AG09309 (cell line): Measurements from ENCODE around the gene GHRH.

Experiments used
- DNase-seq: peaks from one replicate; pipeline ENCODE4 v3.0.0-alpha.2; 2010; ENCODE audit warnings: low read depth
- H3K4me3 ChIP-seq: 2 replicates; pipeline ENCODE4 v1.5.1; 2011; ENCODE audit warnings: mild to moderate bottlenecking, low read depth, low read length, moderate library complexity; ENCODE audit not compliant: control insufficient read depth
- CTCF ChIP-seq: IDR thresholded peaks from 2 replicates; pipeline ENCODE4 v1.5.1; 2011; ENCODE audit warnings: mild to moderate bottlenecking, low read depth, low read length, inconsistent platforms; ENCODE audit not compliant: insufficient read depth, control insufficient read depth; ENCODE audit errors: missing control alignments

Gene GHRH

GRCh38 chr20:37266940-37267666 is 5.5 kb upstream of the GHRH start:
- no peak for DNase-seq
- H3K4me3 ChIP-seq: no peak overlapping the region

GRCh38 chr20:37265152-37265551 is 3.5 kb upstream of the GHRH start:
- DNase-seq: no peak
- H3K4me3 ChIP-seq: no peak overlapping the region
- TF ChIP-seq CTCF: no peak

More at GRCh38 chr20:37266940-37267666, 5.5 kb upstream of the GHRH start:
- TF ChIP-seq CTCF: no peak

GRCh38 chr20:37263686-37264085 is 2.1 kb upstream of the GHRH start:
- no peak overlapping the region for H3K4me3 ChIP-seq
- TF ChIP-seq CTCF: no peak

GRCh38 chr20:37262505-37262904 is 891 bp upstream of the GHRH start:
- TF ChIP-seq CTCF: no peak
- no peak for DNase-seq
- no peak overlapping the region for H3K4me3 ChIP-seq

More at GRCh38 chr20:37263686-37264085, 2.1 kb upstream of the GHRH start:
- no peak for DNase-seq

- DNase-seq: no peak
- no peak for TF ChIP-seq CTCF
- H3K4me3 ChIP-seq: no peak overlapping the region
Measured at GRCh38 chr20:37260923-37261322, 691 bp downstream of the GHRH start.

GRCh38 chr20:37259865-37260264 is 1.7 kb downstream of the GHRH start:
- DNase-seq: no peak
- TF ChIP-seq CTCF: no peak
- no peak overlapping the region for H3K4me3 ChIP-seq
